Lower leg skin (tissue), 3 donors: ENCODE data around the gene STIL.

Experiments used
- CTCF ChIP-seq, 3 donors: fragments of 450-650 bp; IDR thresholded peaks; one replicate each; pipeline ENCODE4 v1.5.1; 2016; ENCODE audit warnings: antibody characterized with exemption in 3 of 3, mild to moderate bottlenecking in 3 of 3, moderate library complexity in 2 of 3
- POLR2A ChIP-seq, 2 donors: fragments of 450-650 bp; IDR thresholded peaks; one replicate each; pipeline ENCODE4 v1.6.1; 2016 to 2017; ENCODE audit warnings: antibody characterized with exemption in 2 of 2, mild to moderate bottlenecking in 1 of 2, moderate library complexity in 1 of 2

DNA sequence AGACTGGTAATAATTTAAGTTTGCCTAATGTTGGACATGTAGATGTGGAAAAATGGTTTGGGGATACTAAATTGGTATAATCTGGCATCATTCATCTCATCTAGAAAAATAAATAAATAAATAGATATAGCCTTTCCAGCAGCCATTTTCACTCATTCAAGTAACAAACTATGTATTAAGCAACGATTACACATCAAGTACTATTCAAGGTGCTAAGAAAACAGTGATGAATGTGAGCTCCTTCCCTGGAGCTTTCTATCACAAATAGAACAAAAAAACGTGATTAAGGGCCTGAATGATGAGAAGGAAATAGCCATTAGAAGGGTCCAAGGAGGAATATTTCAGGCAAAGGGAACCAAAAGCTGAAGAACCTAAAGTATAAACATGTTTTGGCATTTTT is 37.1 kb downstream of the STIL start:
- TF ChIP-seq CTCF (IDR thresholded peaks at IDR 0.05) (no peak), POLR2A (IDR thresholded peaks at IDR 0.05) (no peak)
